Gastrocnemius medialis (tissue), 4 donors: ENCODE results near the gene GDPD5.

Experiments
- POLR2A ChIP-seq, 2 donors: fragments of 450-650 bp; IDR thresholded peaks; one replicate each; pipeline ENCODE4 v1.6.1; 2017; ENCODE audit warnings: antibody characterized with exemption in 2 of 2, mild to moderate bottlenecking in 2 of 2, moderate library complexity in 2 of 2
- TF ChIP-seq, protein P1 (sequence below), 5 experiments: fragments of 450-650 bp in 3 of 5; fragments of 200-600 bp in 2 of 5; sonication (generic) in 2 of 5; IDR thresholded peaks in 4 of 5; conservative IDR thresholded peaks in 1 of 5; 1 replicate in 4 of 5; 2 replicates in 1 of 5; pipeline ENCODE4 v1.5.1; 2016 to 2019; ENCODE audit warnings: antibody characterized with exemption in 5 of 5, mild to moderate bottlenecking in 3 of 5, moderate library complexity in 3 of 5

DNA sequence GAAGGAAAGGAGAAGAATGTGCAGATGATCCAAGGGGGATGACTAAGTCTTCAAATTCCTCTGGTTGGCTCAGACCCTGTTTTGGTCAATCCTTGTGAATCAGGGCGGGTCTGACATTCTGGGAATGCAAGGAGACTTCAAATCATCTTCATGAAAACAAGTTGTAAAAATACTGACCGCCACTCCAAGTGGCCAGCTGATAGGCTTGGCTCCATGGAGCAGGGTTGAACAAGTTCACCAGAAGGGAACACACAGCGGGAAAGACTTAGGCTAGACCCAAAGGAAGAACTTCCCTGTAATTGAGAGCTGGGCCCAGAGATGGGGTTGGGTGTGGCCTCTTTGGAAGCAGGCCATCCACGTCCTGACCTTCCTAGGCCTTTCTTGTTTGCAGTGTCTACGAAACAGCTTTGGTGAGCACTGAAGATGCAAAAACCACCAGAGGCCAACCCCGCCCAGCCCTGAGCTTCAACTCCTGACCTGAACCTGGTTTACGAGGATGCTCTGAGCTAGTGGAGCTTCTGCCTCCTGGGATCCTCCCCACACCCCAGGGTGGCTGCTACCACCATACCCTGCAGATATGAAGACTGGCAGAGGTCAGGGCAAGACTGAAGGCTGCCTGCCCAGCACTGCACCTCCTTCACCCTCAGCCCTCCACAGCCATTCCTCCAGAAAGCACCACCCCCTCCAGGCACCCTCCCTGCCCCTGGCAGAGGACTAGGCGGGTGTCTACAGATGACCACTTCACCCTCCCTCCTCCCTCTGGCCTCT lies 26.1 kb downstream of the GDPD5 start:
- TF ChIP-seq, protein P1, sequence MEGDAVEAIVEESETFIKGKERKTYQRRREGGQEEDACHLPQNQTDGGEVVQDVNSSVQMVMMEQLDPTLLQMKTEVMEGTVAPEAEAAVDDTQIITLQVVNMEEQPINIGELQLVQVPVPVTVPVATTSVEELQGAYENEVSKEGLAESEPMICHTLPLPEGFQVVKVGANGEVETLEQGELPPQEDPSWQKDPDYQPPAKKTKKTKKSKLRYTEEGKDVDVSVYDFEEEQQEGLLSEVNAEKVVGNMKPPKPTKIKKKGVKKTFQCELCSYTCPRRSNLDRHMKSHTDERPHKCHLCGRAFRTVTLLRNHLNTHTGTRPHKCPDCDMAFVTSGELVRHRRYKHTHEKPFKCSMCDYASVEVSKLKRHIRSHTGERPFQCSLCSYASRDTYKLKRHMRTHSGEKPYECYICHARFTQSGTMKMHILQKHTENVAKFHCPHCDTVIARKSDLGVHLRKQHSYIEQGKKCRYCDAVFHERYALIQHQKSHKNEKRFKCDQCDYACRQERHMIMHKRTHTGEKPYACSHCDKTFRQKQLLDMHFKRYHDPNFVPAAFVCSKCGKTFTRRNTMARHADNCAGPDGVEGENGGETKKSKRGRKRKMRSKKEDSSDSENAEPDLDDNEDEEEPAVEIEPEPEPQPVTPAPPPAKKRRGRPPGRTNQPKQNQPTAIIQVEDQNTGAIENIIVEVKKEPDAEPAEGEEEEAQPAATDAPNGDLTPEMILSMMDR (IDR thresholded peaks at IDR 0.05 in 4 of 5, conservative IDR thresholded peaks at IDR 0.05 in 1 of 5): no peak
- TF ChIP-seq POLR2A (IDR thresholded peaks at IDR 0.05): no peak
